Measurements from ENCODE around the gene TTC34. TPM values are rescaled to one million over a fixed set of nuclear protein-coding genes. Genes with fewer than 3 reads are reported as not detected.

The TTC34 gene
- total RNA-seq, 1 donor from 2014 or later = 1.8 TPM

- intact Hi-C loops (cut with micrococcal nuclease) = no loop called here
- Mint-ChIP-seq H3K36me3 (ENCODE audit: low read depth) (peaks cover 9% of the 10 kb centered on the region), H3K9me3 (no peaks in the 10 kb centered on the region), H3K27ac (no peak overlapping the region), H3K4me1 (peaks cover 2% of the 10 kb centered on the region), H3K4me3 (no peak overlapping the region), H3K27me3 (no peaks in the 10 kb centered on the region)
- no peak for DNase-seq
Measured at GRCh38 chr1:2591581-2592261, 209.8 kb downstream of the TTC34 start.

- no peak for DNase-seq
- peaks cover 9% of the 10 kb centered on the region for H3K36me3 Mint-ChIP-seq (ENCODE audit: low read depth)
- intact Hi-C loops (cut with micrococcal nuclease) = no loop called here
- peaks cover 2% of the 10 kb centered on the region for H3K4me1 Mint-ChIP-seq
- H3K27ac Mint-ChIP-seq = no peak overlapping the region
- H3K27me3 Mint-ChIP-seq = no peaks in the 10 kb centered on the region
- H3K9me3 Mint-ChIP-seq = no peaks in the 10 kb centered on the region
- H3K4me3 Mint-ChIP-seq = no peak overlapping the region
Measured at GRCh38 chr1:2591233-2591580, 210.3 kb downstream of the TTC34 start.

- H3K27me3 Mint-ChIP-seq = no peaks in the 10 kb centered on the region
- H3K36me3 Mint-ChIP-seq (ENCODE audit: low read depth) = peaks cover 9% of the 10 kb centered on the region
- peaks cover 2% of the 10 kb centered on the region for H3K4me1 Mint-ChIP-seq
- H3K27ac Mint-ChIP-seq = no peak overlapping the region
- no peaks in the 10 kb centered on the region for H3K9me3 Mint-ChIP-seq
- DNase-seq = no peak
- intact Hi-C loops (cut with micrococcal nuclease) = no loop called here
- H3K4me3 Mint-ChIP-seq = no peak overlapping the region
Measured at GRCh38 chr1:2590233-2591141, 211.0 kb downstream of the TTC34 start.

- peaks cover 11% of the 10 kb centered on the region for H3K36me3 Mint-ChIP-seq (ENCODE audit: low read depth)
- peak overlapping the region; percentile 15 for H3K4me3 Mint-ChIP-seq
- H3K9me3 Mint-ChIP-seq = no peaks in the 10 kb centered on the region
- DNase-seq = no peak
- H3K27ac Mint-ChIP-seq = no peak overlapping the region
- H3K27me3 Mint-ChIP-seq = no peaks in the 10 kb centered on the region
- intact Hi-C loops (cut with micrococcal nuclease) = loop anchor here (5.0 to 10.0 kb wide), 3 partner anchors 177 to 672 kb away; partner anchors contain the start of genes CALML6, PEX10 and TMEM52
- H3K4me1 Mint-ChIP-seq = peaks cover 10% of the 10 kb centered on the region
Measured at GRCh38 chr1:2589431-2590232, 211.9 kb downstream of the TTC34 start.

DNA sequence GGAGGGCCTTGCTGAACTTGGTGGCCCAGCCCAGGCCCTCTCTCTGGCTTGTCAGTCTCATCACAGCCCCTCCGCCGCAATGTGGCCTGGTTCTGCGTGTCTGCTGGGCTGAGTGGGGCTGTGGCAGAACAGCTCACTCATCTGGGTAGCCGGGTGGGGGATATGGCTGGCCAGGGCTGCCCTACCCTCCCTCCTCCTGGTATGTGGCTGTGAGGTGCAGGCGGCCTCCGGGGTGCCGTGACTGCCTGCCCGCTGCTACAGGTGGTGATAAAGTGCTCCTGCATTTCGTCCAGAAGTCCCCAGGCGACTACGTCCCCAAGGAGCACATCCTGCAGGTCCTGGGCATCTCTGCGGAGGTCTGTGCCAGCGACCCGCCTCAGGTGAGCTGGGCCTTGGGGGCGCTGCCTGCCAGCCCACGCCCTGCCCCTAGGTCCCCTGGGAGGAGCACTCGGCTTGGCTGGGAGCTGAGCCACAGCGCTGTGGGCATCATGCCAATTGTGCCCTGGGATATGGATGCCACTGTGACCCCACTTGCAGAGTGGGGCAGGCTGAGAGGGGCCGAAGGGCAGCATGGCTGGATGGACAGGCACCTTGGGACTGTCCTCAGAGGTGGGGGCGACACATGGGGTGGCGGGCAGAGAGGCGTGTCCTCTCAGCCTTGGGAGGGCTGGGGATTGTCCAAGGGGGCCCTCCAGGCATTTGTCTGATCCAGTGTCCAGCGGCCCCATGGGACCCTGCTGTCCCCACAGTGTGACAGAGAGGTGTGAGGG is 212.6 kb downstream of the TTC34 start:
- Mint-ChIP-seq H3K36me3 (ENCODE audit: low read depth) (peaks cover 12% of the 10 kb centered on the region), H3K4me3 (no peak overlapping the region), H3K27ac (no peak overlapping the region), H3K4me1 (peaks cover 18% of the 10 kb centered on the region), H3K9me3 (no peaks in the 10 kb centered on the region), H3K27me3 (no peaks in the 10 kb centered on the region)
- intact Hi-C loops (cut with micrococcal nuclease) = loop anchor here (5.0 to 10.0 kb wide), 3 partner anchors 177 to 672 kb away; partner anchors contain the start of genes CALML6, PEX10 and TMEM52
- DNase-seq = no peak

DNA sequence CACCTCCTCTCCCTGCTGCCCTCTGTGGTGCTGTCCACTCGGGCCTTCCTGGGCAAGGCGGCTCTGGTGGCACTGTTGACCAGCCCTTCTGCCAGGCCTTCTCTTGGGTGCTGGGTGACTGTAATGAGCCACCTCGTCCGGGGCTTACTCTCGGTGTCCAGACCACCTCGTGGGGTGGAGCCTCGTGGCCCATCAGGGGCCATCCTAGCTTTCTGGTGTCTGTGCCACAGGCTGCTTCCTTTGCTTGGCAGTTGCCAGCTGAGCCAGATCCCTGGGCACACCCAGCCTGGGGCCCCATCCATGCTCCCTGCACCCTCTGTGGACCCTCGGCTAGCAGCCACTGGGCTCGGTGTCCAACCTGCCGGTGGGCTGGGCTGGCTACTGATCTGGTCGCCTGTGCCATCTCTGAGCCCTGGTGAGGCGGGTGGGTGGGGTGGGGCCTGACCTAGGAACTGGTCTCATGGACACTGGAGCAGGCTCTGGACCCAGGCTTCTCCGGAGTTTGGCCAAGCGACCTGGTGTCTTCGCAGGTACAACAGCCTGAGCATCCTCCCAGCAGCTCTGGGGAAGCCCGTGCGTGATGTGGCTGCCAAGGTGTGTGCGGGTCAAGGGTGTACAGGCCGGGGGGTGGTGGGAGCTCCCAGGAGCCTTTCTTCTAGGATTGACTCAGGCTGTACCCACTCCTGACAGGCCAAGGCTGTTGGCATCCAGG is 213.5 kb downstream of the TTC34 start:
- no peak for DNase-seq
- Mint-ChIP-seq H3K4me3 (peak overlapping the region; percentile 93), H3K36me3 (ENCODE audit: low read depth) (peaks cover 12% of the 10 kb centered on the region), H3K27me3 (no peaks in the 10 kb centered on the region), H3K4me1 (peaks cover 26% of the 10 kb centered on the region), H3K27ac (no peak overlapping the region), H3K9me3 (no peaks in the 10 kb centered on the region)
- intact Hi-C loops (cut with micrococcal nuclease) = loop anchor here (5.0 to 10.0 kb wide), 3 partner anchors 176 to 671 kb away; partner anchors contain the start of genes CALML6, PEX10 and TMEM52

- intact Hi-C loops (cut with micrococcal nuclease) = loop anchor here (5.0 to 10.0 kb wide), 3 partner anchors 175 to 670 kb away; partner anchors contain the start of genes CALML6, PEX10 and TMEM52
- Mint-ChIP-seq H3K4me1 (peaks cover 28% of the 10 kb centered on the region), H3K4me3 (peak overlapping the region; percentile 93), H3K9me3 (no peaks in the 10 kb centered on the region), H3K27ac (peak overlapping the region; percentile 48), H3K27me3 (no peaks in the 10 kb centered on the region), H3K36me3 (ENCODE audit: low read depth) (peaks cover 12% of the 10 kb centered on the region)
- DNase-seq = no peak
Measured at GRCh38 chr1:2587071-2587859, 214.2 kb downstream of the TTC34 start.

DNA sequence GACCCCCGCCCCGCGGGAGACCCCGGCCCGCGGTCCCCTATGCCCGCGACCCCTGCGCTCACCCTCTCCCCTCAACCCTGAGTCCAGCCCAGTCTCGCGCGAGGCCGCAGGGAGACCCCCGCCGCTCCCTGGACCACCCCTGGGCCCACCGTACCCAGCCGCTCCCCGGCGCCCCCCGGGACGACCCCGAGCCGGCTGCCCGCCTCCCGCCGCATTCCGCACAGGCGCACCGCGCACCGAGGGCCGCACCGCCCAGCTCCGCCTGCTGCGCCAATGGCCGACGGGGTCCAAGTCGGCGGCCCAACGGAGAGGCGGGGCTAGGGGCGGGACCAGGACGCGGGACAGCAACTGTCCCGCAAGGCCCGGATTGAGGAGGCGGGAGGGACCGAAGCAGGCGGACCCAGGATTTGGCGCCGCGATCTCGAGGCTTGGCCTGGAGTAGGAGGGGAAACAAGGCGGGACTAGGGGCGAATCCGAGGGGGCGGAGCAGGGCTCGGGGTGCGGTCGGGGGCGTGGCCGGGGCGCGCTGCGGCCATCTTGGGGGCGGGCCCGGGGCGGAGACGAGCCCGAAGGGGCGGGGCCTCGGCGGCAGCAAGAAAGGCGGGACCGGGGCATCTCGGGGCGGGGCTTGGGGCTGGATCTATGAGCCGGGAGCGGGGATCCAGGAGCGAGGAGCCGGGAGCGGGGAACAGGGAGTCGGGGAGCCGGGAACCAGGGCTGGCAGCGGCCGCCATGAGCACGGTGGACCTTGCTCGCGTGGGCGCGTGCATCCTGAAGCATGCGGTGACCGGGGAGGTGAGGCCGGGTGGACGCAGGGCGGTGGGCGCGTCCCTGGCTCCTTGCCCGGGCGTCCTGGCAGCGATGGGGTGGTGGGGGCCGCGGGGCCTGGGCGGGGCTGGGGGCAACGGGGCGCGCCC is 215.1 kb downstream of the TTC34 start, which contains the start of gene PRXL2B:
Gene PRXL2B, plus strand, starts transcription at position 624 of the 917 bp plus-strand sequence. Its CDS starts 109 bp downstream, at position 733.
- Mint-ChIP-seq H3K9me3 (peaks cover 3% of the 10 kb centered on the region), H3K4me1 (peaks cover 36% of the 10 kb centered on the region), H3K27ac (peak within 1 kb of the TSS; percentile 95), H3K36me3 (ENCODE audit: low read depth) (peaks cover 15% of the 10 kb centered on the region), H3K27me3 (no peaks in the 10 kb centered on the region), H3K4me3 (peak within 1 kb of the TSS; percentile 93)
- intact Hi-C loops (cut with micrococcal nuclease) = loop anchor here (1.0 to 10.0 kb wide), 6 partner anchors 38 to 669 kb away; partner anchors contain the start of genes CALML6, PANK4, PEX10 and TMEM52
- peak; percentile 100 for DNase-seq

Data from activated CD4-positive, alpha-beta T cell treated with anti-CD3 and anti-CD28 coated beads, Interleukin-2, amount 10 ng/mL, durations not matched to agents 24 days and 14 days (primary cell).